Mucosa of gallbladder (tissue), 1 donor: ENCODE results near the gene PTPN1. TPM values are rescaled to one million over a fixed set of nuclear protein-coding genes. Genes with fewer than 3 reads are reported as not detected.
"Not testable (repeated sequence)": the region's sequence is repeated elsewhere in the genome, so short reads cannot be mapped to it uniquely, and the experiment has no call there.

Experiments used
- DNase-seq: peaks from one replicate; pipeline ENCODE4 v3.0.0-alpha.2; 2020; ENCODE audit warnings: low spot score
- total RNA-seq: library from RNA; stranded (reverse); gene quantifications from one replicate; pipeline ENCODE4 v1.2.1, GENCODE V29; 2021
- donor health status: DM: no; HTN: no; CAD: no.

The PTPN1 gene
- 24.0 TPM for total RNA-seq

DNA sequence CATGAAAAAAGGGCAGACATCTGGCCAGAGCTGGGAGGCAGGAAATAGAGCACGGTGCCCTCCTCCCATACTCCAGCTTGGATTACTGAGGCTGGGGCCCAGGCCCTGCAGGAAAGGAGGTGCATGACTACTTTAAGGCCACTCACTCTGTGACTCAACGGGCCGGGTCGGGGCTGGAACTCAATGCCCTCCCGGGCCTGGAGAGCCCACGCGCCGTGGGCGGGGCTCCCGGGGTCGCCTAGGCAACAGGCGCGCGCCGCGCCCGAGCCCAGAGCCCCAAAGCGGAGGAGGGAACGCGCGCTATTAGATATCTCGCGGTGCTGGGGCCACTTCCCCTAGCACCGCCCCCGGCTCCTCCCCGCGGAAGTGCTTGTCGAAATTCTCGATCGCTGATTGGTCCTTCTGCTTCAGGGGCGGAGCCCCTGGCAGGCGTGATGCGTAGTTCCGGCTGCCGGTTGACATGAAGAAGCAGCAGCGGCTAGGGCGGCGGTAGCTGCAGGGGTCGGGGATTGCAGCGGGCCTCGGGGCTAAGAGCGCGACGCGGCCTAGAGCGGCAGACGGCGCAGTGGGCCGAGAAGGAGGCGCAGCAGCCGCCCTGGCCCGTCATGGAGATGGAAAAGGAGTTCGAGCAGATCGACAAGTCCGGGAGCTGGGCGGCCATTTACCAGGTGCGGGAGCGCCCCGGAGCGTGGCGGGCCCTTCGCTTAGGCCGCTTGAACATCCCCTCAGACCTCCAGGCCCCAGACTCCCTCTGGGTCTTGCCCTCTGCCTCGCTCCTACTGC is at the start of gene PTPN1:
TSS of gene PTPN1 (plus strand) at position 461 of the 783 bp plus-strand sequence. CDS start at position 606, 145 bp downstream.
- DNase-seq: peak; percentile 99

DNA sequence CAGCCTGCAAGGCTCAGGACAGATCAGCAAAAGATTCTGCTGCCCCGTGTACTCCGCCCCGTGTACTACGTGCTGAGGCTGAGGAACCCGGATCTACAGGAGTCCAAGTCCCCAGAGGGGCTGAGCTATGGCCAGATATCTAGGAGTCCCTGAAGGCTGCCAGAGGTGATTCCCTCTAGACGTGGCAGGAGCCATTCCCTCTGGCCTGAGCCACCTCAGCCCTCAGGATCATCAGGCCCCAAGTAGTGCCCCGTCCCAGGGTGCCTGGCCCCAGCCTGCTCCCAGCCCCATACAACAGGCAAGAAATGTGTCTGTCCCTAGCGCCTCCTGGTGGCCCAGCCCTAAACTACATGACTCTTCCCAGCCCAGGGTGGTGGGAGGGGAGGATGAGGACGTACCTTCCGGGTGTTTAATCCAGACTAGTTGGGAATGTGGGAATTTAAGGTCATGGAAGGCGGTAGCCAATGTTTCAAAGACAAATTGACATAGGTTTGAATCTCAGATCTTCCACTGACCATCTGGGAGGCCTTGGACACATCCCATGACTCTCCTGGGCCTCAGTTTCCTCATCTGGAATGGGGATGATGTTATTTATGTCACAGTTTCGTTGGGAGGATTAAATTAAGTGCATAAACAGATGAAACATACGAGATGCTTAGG is 49.4 kb upstream of the PTPN1 start:
- peak; percentile 90 for DNase-seq

DNA sequence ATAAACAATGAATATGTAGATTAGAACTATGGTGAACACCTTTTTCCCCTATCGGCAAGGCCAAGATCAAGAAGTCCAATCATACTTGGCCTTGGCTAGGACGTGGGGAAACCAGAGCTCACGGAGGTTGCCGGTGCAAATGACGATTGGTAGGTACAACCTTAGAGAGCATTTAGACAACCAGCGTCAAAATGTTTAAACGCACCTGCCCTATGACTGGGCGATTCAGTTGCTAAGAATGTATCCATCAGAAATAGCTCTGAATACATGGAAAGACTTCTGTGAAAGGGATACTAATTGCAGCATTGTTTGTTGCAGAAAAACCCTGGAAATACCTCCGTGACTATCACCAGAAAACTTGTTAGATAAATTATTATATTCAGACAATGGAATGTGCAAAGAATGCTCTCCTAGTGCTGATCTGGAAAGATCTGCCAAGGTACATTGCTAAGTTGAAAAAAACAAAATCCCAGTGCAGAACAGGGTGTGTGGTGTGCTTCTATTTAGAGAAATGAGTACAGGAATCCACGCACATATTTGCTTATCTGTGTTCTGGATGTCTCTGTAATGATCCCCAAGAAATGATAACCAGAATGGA is 48.0 kb upstream of the PTPN1 start:
- DNase-seq: no peak

DNA sequence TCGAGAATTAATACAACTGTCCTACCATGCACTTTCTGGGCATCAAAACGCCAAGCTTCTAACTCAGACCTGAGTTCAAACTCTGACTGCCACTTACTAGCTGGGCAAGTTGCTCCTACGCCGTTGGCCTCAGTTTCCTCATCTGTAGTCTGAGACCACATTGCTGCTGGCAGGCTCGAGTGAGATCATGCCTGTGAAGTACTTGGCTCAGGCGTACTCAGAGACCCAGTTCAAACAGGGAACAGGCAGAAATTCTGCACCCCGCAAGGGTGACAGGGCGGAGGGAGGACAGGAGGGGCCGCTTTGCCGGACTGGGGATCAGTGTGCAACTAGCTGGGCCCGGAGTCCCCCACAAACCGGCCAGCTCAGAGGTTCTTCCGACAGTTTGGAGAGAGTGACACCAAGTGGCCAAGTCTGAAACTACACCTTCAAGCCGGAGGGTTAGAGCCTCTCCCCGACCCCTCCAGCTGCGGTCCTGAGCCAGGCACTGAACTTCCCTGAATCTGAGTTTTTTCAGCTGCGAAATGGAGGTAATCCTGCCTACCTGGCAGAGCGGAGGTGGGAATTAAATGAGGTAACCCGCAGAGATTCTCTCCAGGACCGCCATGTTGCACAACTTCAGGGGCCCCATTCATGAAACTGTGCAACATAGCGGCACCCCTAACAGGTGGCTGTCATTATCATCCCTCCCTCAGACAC is 46.0 kb upstream of the PTPN1 start:
- DNase-seq: peak; percentile 42

DNA sequence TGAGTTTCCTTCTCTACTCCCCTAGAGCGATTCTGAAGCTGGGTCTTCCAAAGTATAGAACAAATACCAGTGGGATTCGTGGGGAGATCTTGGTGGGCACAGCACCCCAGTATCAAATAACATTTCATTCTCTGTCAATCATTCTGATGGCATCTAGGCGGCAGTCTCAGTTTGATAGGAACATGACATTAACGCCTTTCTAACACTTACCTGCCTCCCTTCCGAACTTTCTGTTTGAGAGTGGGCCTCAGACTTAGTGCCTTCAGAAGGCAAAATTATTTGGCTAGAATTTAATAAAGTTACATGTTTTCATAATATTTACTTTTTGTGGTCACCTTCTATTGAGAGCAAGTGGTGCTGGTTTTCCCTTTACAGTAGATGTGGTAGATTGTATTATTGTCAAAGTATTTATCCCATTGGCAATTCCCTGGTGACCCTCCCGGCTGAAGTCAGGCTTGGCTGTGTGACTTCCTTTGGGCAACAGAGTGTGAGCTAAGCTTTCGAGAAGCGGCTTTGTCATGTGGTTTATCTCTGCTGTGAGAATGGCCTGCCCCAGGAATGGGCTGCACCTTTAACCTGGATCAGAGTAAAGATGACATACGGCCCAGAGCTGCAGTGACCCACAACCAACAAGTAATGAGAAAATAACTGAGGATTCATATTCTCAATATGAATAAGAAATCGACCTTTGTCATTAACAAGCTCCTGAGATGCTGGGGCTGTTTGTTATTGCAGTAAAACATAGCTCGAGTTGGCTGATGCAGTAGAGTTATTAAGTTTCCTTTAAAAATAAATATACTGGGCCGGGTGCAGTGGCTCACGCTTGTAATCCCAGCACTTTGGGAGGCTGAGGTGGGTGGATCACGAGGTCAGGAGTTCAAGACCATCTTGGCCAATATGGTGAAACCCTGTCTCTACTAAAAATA is 45.2 kb upstream of the PTPN1 start:
- no peak for DNase-seq

DNA sequence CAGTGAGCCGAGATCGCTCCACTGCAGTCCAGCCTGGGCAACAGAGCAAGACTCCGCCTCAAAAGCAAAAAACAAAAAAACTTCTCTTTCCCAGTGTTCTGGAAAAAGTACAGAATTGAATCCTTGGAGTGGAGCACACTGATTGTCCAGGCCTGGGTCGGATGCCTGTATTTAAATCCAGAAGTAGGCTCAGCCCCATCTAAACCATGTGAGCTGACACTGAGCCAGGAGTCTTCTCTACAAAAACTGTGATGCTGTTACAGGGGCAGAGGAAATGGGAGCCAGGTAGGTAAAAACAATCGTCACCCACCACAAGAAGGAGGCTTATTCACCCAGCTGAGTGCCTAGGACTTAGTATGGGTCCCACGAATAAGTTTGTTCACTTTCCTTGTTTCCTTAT is 43.0 kb upstream of the PTPN1 start:
- no peak for DNase-seq

DNA sequence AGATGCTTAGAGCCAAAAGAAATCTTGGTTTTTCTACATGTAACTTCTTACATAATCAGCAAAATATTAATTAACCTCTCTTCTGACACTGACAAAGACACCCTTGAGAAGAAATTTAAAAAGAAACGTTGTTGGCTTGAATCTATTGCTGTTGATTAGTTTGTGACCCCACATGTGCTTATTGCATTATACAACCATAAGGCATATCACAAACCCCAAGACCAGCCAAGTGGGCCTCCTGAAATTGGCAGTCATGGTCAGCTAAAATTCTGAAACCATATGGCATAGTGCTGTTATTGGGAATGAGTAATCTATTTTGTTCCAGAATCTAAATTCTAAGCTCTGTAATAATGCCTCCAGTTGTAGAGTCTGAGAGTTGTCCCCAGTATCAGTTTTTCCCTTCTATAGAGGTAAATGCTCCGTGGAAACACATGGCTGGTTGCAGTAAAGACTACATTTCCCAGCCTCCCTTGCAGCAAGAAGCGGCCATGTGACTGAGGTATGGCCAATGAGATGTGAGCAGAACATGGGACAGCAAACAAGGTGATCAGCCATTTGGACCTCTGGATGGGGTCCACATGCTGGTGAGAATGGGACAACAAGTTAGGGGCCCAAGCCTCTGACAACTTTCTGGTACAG is 42.3 kb upstream of the PTPN1 start:
- DNase-seq: peak; percentile 27

DNA sequence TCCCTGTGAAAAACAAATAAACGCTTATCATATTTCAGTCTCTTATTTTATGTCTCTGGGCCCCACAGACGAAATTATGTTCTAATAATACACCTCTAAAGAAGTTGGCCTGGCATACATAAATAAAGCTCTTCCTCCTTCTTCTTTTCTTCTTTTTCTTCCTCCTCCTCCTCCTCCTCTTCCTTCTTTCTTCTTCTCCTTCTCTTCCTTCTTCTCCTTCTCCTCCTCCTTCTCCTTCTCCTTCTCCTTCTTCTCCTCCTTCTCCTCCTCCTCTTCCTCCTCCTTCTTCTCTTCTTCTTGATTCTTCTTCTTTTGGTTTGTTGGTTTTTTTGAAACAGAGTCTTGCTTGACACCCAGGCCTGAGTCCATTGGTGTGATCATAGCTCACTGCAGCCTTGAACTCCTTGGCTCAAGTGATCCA is 41.8 kb upstream of the PTPN1 start:
- DNase-seq: no peak

DNA sequence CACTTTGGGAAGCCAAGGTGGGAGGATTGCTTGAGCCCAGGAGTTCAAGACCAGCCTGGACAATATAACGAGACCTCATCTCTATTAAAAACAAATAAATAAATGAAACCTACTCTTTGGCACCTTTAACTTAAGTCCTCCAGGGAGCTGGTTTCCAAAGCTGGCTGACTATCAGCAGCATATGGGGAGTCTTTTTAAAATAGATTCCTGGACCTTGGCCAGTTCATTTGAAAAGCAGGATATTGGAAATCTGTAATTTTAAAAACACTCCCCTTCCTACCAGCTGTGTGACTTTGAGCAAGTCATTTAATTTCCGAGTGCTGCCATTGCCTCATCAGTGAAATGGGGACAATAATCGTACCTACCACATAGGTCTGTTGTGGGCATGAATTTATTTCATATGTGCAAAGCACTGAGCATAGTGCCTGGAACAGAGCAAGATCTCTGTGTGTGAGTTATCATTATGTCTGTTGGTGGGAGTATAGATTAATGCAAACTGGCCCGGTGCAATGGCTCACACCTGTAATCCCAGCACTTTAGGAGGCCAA is 40.9 kb upstream of the PTPN1 start:
- no peak for DNase-seq

DNA sequence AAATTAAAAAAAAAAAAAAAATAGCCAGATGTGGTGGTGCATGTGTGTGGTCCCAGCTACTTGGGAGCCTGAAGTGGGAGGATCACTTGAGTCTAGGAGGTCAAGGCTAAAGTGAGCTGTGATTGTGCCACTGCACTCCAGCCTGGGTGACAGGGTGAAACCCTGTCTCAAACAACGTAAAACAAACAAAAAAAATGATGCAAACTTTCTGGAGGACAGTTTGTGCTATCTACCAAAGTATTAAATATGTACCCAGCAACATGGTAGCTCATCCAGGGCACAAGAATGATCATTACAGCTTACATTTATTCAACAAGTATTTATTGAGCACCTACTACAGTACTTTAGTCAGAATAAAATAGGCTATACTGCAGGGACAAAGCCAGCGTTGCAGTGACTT is 40.4 kb upstream of the PTPN1 start:
- DNase-seq: no peak

DNA sequence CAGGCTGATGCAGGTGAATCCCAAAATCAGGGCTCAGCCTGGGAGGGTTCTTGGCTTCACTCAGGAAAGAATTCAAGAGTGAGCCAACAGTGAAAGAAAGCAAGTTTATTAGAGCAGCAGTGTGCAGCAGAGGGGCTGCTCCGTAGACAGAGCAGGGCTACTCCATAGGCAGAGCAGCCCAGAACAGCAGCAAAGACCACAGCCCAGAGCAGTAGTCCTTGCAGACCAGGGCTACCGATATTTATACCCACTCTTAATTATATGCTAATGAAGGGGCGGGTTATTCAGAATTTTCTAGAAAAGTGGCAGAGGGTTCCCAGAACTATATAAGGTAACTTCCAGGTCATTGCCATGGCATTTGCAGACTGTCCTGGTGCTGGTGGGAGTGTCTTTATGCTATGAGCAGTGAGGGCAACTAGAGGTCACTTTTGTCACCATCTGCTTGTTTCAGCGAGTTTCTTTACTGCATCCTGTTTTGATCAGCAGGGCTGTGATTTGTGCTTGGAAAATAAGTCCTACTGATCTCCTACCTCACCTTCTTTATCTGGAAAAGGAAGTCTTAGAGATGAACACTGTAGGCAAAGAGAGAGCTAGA is 39.8 kb upstream of the PTPN1 start:
- no peak for DNase-seq

DNA sequence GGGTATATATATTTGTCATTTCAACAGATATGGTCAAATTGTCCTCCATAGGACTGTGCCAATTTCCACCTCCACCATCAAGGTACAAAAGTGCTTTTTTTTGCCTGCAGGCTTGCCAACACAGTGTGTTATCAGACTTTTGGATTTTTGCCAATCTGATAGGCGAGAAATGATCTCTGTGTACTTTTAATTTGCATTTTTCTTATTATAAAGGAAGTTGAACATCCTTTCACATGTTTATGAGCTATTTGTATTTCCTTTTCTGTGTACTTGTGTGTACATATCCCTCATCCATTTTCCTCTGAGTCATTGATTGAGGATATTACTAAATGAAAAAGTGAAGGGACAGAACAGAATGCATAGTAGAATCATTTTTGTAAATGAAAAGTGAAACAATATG is 39.0 kb upstream of the PTPN1 start:
- DNase-seq: no peak

DNA sequence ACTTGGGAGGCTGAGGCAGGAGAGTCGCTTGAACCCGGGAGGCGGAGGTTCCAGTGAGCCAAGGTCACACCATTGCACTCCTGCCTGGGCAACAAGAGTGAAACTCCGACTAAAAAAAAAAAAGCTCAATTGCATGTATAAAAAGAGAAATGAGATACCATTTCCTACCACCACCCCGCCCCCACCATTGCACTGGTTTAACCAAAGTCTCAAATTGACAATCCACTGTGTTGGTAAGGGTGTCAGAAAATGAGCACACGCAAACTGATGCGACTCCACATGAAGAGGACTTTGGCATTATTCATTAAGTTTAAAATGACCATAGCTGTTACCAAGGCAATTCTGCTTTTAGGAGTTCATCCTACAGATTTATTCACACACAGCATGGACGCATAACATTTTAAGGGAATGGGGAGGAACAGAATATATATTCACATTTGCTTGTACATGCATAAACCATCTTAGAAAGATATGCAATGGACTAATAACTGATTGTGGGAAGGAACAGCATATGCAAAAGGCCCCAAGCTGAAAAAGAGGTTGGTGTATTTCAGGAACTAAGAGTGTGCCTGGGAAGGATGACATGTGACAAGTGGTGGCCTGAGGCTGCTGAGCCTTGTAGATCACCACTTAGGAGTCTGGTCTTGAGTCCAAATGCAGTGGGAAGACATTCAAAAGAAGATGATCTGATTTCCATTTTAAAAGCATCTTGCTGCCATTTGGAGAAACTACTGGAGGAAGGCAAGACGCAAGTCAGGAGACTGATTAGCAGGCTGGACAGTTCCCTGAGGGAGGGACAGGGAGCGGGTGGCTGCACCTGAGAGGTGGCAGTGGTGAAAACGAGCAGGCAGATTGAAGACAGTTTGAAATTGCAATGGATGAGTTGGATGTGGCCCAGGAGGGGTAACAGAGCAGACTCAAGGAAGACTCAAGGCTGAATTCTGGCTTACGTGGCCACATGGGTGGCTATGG is 37.2 kb upstream of the PTPN1 start:
- no peak for DNase-seq

DNA sequence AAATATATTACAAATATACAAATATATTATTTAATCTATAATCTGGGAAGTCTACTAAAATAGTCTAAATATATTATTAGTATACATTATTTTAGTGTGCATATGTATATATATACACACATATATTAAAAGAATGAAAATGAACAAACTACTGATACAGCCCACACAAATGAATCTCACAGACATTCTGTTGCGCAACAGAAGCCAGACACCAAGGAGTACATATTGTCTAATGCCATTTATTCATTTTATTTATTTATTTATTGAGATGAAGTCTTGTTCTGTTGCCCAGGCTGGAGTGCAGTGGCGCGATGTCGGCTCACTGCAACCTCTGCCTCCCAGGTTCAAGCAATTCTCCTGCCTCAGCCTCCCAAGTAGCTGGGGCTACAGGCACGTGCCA is 35.8 kb upstream of the PTPN1 start:
- not testable (repeated sequence) for DNase-seq

DNA sequence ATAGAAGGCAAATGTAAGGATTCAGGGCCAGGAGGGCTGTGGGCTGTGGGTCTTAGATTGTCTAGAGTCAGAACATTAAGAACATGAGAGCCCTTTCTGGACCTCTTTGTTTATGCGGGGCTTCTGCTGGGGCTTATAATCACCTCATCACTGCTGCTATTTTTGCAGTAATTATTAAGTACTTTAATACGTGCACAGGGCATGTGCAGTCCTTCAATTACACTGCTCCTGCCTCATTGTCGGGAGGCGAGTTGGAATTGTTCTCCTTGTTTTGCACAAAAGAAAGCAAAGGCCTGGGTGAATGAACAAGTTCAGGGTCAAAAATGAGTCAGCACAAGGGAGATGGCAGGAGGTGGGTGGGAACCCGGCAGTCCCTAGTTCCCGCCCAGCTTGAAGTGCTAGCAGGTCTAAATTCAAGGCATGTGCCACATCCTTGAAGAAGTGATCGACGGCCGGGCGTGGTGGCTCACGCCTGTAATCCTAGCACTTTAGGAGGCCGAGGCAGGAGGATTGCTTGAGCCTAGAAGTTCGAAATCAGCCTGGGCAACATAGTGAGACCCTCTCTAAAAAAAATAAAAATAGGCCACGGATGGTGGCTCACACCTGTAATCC is 34.4 kb upstream of the PTPN1 start:
- peak; percentile 51 for DNase-seq

DNA sequence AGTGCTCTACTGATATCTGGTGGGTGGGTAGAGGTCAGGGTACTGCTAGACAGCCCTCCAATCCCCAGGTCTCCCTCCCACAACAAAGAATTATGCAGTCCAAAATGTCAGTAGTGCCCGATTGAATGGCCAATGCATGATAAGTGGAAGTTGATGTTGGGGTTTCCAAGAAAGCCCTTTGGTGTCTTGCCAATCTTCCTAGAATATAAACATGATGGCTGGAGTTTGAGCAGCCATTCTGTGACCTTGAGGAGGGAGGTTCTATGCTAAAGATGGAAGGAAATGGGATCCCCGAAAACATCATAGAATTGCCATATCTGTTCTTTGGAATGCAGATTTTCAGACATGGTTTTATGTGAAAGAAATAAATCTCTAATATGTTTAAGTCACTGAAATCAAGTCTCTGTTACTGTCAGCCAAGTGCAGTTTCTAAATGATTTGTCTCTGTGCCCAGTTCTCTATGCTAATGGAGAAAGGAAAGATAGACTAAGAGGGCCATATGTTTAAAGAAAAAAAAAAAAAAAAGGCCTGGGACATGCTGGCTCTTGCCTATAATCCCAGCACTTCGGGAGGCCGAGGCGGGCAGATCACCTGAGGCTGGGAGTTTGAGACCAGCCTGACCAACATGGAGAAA is 32.8 kb upstream of the PTPN1 start:
- DNase-seq: no peak

DNA sequence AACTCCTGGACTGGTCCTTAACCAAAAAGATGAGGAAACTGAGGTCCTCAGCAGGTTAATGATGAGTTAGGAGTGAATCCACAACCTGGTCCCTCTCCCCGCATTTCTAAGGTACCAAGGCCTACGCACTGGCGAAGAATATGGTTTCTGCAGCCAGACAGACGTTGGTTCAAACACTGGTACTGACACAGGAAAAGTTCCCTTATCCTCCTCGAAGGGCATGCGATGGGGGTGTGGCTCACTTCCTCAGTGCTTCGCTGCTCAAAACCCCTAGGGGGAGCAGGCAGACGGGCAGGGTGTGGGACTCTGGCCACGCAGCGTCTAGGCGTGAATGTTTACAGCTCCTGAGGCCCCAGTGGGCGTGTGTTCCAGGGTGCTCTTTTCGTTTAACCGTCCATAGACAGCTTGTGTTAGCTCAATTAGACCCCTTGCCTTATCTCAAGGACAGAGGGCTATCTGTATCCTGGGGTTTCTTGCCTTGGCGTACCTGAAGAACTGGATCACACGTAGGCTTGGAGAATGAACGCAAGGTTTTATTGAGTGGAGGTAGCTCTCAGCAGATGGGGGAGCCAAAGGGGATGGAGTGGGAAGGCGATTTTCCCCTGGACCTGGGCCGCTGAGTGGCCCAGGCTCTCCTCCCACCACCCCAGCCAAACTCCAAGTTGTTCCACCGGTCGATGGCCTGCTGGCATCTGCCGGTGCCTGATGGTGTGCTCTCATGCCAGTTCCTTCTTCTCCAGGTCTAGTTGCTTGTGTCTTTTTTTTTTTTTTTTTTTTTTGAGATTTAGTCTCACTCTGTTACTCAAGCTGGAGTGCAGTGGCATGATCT is 31.8 kb upstream of the PTPN1 start:
- peak; percentile 57 for DNase-seq
